GM13977 (cell line): ENCODE measurements around the gene PKP1.

Experiments
- DNase-seq: peaks from one replicate; pipeline ENCODE4 v3.0.0; 2012; ENCODE audit warnings: low spot score
- in situ Hi-C: fragments of 300-500 bp; cut with MboI; formaldehyde crosslinking; loops from one replicate; pipeline ENCODE4 v1.12.0; 2022; ENCODE audit warnings: low sequenced_read_pairs, low pct_unique_long_range_greater_than_20kb, mixed read lengths, inconsistent platforms; ENCODE audit not compliant: unreplicated experiment
- TF ChIP-seq, protein P1 (sequence below): IDR thresholded peaks from 2 replicates; pipeline ENCODE4 v1.5.1; 2012; ENCODE audit warnings: mild to moderate bottlenecking, control low read depth; ENCODE audit not compliant: insufficient read depth; ENCODE audit errors: extremely low read depth, missing control alignments

PKP1 gene

DNA sequence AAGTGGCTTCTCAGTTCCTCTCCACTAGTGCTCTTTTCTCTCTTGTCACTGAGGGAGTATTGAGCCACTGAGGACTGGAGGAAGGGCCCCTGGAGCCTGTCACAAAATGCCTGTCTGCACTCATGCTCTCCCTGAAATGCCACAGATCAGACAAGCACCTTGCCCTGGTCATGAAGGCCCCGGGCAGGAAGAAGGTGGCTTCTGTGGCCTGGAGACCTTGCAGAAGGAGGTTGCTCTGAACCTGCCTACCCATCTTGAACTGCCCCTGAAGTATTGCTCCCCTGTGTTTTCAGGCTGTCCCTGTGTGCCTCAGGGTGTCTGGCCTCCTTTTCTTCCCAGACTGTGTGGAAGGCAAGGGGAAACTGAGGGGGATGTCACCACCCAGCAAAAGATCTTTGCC, 3.1 kb downstream of the PKP1 start:
- DNase-seq, result no peak
- TF ChIP-seq, protein P1, sequence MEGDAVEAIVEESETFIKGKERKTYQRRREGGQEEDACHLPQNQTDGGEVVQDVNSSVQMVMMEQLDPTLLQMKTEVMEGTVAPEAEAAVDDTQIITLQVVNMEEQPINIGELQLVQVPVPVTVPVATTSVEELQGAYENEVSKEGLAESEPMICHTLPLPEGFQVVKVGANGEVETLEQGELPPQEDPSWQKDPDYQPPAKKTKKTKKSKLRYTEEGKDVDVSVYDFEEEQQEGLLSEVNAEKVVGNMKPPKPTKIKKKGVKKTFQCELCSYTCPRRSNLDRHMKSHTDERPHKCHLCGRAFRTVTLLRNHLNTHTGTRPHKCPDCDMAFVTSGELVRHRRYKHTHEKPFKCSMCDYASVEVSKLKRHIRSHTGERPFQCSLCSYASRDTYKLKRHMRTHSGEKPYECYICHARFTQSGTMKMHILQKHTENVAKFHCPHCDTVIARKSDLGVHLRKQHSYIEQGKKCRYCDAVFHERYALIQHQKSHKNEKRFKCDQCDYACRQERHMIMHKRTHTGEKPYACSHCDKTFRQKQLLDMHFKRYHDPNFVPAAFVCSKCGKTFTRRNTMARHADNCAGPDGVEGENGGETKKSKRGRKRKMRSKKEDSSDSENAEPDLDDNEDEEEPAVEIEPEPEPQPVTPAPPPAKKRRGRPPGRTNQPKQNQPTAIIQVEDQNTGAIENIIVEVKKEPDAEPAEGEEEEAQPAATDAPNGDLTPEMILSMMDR, result no peak
- in situ Hi-C loops, result no loop called here

DNA sequence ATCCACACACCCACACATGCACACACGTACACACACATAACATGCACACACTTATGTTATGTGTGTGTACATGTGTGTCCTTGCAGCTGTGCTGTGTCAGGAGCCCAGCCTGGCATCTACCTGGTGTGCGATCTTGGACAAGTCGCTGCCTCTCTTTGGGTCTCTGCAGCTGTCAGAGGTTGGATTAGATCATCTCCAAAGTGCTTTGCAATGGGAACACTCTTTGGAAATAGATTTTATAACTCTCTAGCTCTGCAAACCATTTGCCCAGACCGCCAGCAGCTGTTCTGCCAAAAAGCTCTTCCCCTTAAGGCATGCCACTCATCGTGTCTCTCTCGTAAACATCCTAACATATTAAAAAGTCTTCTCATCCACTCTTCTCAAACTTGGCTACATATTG, 4.7 kb downstream of the PKP1 start:
- in situ Hi-C loops, result no loop called here
- TF ChIP-seq, protein P1, result no peak
- DNase-seq, result no peak

DNA sequence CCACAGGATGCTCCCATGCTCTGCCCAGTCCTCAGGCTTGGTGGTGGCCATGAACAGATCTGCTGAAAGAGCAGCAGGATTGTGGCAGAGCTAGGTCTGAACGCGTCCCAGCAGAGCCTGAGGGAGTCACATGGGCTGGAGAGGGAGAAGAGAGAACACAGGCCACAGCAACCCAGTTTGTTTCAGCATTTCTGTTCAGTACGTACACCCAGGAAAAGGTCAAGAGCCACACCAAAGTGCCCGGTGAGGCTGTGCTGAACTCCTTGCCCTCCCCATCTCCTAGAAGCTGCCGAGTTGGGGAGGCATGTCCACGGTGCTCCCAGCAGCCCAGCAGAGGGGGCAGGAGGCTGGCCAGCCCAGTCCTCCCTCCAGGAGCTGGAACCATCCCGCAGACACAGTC, 5.5 kb downstream of the PKP1 start:
- no peak for DNase-seq
- TF ChIP-seq, protein P1, result no peak
- in situ Hi-C loops, result no loop called here

DNA sequence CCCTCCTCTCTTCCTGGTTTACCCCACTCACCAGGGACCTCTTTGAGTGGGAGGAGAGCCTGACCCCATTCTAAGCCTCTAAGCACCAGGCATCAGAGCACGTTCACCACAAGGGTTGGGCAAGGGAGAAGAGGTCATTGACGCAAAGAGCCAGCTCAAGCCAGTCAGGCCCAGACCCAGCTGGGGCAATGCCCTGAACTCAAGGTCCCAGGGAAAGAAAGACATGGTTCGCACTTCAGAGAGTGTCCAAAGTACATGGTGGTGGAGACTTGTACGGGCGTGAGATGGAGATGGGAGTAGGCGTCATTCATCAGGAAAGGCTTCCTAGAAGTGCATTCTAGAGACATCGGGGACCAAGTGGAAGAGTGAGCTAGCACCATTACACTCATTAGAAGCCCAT, 7.2 kb downstream of the PKP1 start:
- DNase-seq, result no peak
- in situ Hi-C loops, result no loop called here
- TF ChIP-seq, protein P1, result no peak

DNA sequence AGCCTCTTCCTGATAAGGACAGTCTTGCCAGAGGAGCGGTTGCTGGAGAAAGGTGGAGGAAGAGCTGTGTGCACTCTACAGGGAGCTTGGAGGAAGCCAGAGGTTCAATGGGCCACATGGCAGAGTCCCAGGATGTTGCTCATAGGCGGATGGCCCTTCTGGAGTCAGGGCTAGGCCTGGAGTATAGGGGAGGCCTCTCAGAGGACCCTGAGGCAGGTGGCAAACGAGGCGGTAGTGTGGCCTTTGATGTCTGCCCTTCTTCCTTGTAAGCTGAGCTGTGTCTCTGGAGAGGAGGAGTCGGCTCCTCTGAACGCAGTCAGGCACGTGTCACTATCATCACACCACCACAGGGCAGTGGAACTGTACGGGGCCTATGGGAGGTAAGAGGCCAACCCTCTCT, 8.6 kb downstream of the PKP1 start:
- no peak for DNase-seq
- in situ Hi-C loops, result no loop called here
- TF ChIP-seq, protein P1, result no peak

DNA sequence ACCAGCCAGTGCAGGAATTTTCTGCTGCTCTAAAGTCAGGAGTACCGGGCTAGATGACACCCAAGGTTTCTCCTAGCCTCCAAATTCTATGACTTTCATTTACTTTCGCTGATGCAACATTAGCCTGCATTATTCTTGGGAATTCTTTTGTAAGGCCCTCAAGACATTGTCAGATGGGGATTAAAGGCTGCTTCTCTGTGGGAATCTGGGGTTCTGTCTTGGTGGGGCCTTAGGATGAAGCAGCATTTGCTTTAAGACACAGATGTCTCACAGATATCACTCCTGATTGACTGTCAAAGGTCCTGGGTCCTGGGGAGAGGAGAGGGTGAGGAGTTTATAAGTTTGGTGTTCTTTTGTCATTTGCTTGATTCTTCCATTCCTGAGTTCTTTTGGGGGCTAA, 11.6 kb downstream of the PKP1 start:
- TF ChIP-seq, protein P1, result no peak

DNA sequence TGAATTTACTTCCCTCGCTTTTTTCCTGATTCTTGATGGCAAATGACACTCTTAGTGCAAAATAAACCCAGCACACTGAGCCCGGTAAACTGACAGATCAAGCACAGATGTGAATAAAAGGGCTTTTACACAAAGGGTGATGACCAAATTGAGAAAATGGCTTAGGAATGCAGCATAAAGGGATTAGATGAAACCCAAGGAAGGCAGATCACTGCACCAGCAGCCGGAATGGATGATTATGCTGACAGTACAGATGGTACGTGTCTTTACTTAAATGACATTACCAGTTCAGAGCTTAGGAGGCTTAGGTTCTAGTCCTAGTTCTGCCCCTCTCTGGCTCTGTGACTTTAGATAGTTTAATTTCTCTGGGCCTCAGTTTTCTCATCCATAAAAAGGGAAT, 12.0 kb downstream of the PKP1 start:
- TF ChIP-seq, protein P1, result no peak
- DNase-seq, result no peak
- in situ Hi-C loops, result no loop called here

More for the DNA sequence above, 11.6 kb downstream of the PKP1 start:
- no peak for DNase-seq
- in situ Hi-C loops, result no loop called here
